ENCODE results near the gene APP. TPM values are rescaled to one million over a fixed set of nuclear protein-coding genes. Genes with fewer than 3 reads are reported as not detected.

Gene APP
- total RNA-seq, 1 donor from 2014 or later: 306 TPM

DNA sequence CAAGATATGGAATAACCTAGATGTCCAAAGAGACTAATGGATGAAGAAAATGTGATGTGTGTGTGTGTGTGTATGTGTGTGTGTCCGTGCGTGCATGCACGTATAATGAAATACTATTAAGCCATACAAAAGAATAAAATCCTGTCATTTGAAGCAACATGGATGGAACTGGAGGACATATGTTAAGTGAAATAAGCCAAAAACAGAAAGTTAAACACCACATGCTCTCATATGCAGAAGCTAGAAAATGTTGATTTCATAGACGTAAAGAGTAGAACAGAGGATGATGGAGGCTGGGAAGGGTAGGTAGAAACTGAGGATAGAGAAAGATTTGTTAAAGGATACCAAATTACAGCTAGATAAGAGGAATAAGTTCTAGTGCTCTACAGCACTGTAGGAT lies 133.7 kb downstream of the APP start:
- Histone ChIP-seq H3K27ac (no peak overlapping the region), H3F3A (ENCODE audit: low read depth) (no peaks in the 10 kb centered on the region), H3K9me3 (ENCODE audit: low read depth) (no peaks in the 10 kb centered on the region), H3K4me2 (no peak overlapping the region), H2AFZ (replicated peaks) (no peak overlapping the region), H3K4me1 (peaks cover 8% of the 10 kb centered on the region), H3K4me3 (no peak overlapping the region), H4K20me1 (ENCODE audit: low read depth) (peaks cover 15% of the 10 kb centered on the region), H3K36me3 (peaks cover 5% of the 10 kb centered on the region), H3K9ac (no peak overlapping the region), H3K79me2 (ENCODE audit: low read depth) (peaks cover 82% of the 10 kb centered on the region), H3K27me3 (no peaks in the 10 kb centered on the region)
- H3K27me3 Mint-ChIP-seq (ENCODE audit: insufficient read depth, low read depth): no peaks in the 10 kb centered on the region
- H3K4me3 Mint-ChIP-seq: no peak overlapping the region
- peaks cover 25% of the 10 kb centered on the region for H3K36me3 Mint-ChIP-seq
- no peak for TF ChIP-seq EZH2 (IDR thresholded peaks at IDR 0.05)
- TF ChIP-seq EZH2phosphoT487 (IDR thresholded peaks at IDR 0.05): no peak
- TF ChIP-seq, protein P1, sequence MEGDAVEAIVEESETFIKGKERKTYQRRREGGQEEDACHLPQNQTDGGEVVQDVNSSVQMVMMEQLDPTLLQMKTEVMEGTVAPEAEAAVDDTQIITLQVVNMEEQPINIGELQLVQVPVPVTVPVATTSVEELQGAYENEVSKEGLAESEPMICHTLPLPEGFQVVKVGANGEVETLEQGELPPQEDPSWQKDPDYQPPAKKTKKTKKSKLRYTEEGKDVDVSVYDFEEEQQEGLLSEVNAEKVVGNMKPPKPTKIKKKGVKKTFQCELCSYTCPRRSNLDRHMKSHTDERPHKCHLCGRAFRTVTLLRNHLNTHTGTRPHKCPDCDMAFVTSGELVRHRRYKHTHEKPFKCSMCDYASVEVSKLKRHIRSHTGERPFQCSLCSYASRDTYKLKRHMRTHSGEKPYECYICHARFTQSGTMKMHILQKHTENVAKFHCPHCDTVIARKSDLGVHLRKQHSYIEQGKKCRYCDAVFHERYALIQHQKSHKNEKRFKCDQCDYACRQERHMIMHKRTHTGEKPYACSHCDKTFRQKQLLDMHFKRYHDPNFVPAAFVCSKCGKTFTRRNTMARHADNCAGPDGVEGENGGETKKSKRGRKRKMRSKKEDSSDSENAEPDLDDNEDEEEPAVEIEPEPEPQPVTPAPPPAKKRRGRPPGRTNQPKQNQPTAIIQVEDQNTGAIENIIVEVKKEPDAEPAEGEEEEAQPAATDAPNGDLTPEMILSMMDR (IDR thresholded peaks at IDR 0.05): no peak
- peaks cover 15% of the 10 kb centered on the region for H3K4me1 Mint-ChIP-seq
- DNase-seq (ENCODE audit: low spot score): no peak
- H3K9me3 Mint-ChIP-seq: peaks cover 2% of the 10 kb centered on the region
- H3K27ac Mint-ChIP-seq: no peak overlapping the region

DNA sequence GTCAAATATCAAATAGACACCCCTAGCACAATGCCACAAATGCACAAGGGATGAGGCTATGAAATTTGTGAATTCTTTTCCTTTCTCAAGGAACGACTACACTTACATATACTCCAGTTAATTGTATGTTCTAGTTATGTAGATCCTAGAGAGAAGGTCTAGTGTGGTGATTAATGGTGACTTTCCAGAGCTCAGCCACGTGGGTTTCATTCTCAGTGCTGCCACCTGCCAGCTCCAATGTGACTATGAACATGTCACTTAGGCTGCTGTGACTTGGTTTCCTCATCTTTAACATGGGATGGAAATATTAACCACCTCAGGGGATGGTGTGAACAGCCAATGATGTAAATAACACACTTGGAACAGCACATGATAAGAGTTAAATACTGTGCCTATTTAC lies 138.3 kb downstream of the APP start:
- no peaks in the 10 kb centered on the region for H3F3A ChIP-seq (ENCODE audit: low read depth)
- TF ChIP-seq EZH2 (IDR thresholded peaks at IDR 0.05): no peak
- no peak for TF ChIP-seq EZH2phosphoT487 (IDR thresholded peaks at IDR 0.05)
- TF ChIP-seq, protein P1 (IDR thresholded peaks at IDR 0.05): no peak
- peaks cover 12% of the 10 kb centered on the region for H3K4me1 ChIP-seq
- H3K36me3 ChIP-seq: peaks cover 13% of the 10 kb centered on the region
- H2AFZ ChIP-seq (replicated peaks): no peak overlapping the region
- Mint-ChIP-seq H3K27me3 (ENCODE audit: insufficient read depth, low read depth) (no peaks in the 10 kb centered on the region), H3K27ac (no peak overlapping the region), H3K4me1 (peaks cover 12% of the 10 kb centered on the region), H3K4me3 (no peak overlapping the region), H3K36me3 (peaks cover 40% of the 10 kb centered on the region), H3K9me3 (peaks cover 2% of the 10 kb centered on the region)
- DNase-seq (ENCODE audit: low spot score): no peak
- H3K79me2 ChIP-seq (ENCODE audit: low read depth): peaks cover 82% of the 10 kb centered on the region
- no peaks in the 10 kb centered on the region for H3K27me3 ChIP-seq
- no peak overlapping the region for H3K27ac ChIP-seq
- H3K9me3 ChIP-seq (ENCODE audit: low read depth): no peaks in the 10 kb centered on the region
- H4K20me1 ChIP-seq (ENCODE audit: low read depth): peaks cover 36% of the 10 kb centered on the region
- H3K9ac ChIP-seq: no peak overlapping the region
- no peak overlapping the region for H3K4me2 ChIP-seq
- H3K4me3 ChIP-seq: no peak overlapping the region

DNA sequence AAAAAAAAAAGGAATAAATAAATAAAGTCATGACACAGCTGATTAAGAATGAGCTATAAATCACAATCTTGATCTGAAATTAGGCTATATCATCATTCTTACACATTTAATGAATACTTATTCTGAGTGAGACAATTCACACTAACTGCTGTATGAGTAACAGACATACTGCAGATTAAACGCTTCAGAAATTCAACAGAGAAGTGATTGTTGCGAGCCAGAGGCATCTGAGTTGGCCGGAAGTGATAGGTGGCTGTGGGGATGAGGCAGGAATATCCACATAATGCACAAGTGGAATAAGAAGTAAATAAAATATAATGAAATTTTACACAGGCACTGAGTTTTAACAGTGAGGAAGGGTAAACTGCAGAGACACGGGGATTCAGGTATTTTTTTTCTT lies 142.4 kb downstream of the APP start:
- no peak for DNase-seq (ENCODE audit: low spot score)
- Histone ChIP-seq H2AFZ (replicated peaks) (no peak overlapping the region), H3K36me3 (peaks cover 13% of the 10 kb centered on the region), H4K20me1 (ENCODE audit: low read depth) (peaks cover 56% of the 10 kb centered on the region), H3K27me3 (no peaks in the 10 kb centered on the region), H3F3A (ENCODE audit: low read depth) (no peaks in the 10 kb centered on the region), H3K4me3 (no peak overlapping the region), H3K9ac (no peak overlapping the region), H3K4me1 (peaks cover 15% of the 10 kb centered on the region), H3K9me3 (ENCODE audit: low read depth) (no peaks in the 10 kb centered on the region), H3K27ac (no peak overlapping the region), H3K4me2 (no peak overlapping the region), H3K79me2 (ENCODE audit: low read depth) (peaks cover 94% of the 10 kb centered on the region)
- H3K27ac Mint-ChIP-seq: no peak overlapping the region
- H3K36me3 Mint-ChIP-seq: peaks cover 24% of the 10 kb centered on the region
- peaks cover 2% of the 10 kb centered on the region for H3K4me1 Mint-ChIP-seq
- TF ChIP-seq EZH2phosphoT487 (IDR thresholded peaks at IDR 0.05): no peak
- TF ChIP-seq EZH2 (IDR thresholded peaks at IDR 0.05): no peak
- no peak overlapping the region for H3K4me3 Mint-ChIP-seq
- peaks cover 2% of the 10 kb centered on the region for H3K9me3 Mint-ChIP-seq
- no peaks in the 10 kb centered on the region for H3K27me3 Mint-ChIP-seq (ENCODE audit: insufficient read depth, low read depth)

DNA sequence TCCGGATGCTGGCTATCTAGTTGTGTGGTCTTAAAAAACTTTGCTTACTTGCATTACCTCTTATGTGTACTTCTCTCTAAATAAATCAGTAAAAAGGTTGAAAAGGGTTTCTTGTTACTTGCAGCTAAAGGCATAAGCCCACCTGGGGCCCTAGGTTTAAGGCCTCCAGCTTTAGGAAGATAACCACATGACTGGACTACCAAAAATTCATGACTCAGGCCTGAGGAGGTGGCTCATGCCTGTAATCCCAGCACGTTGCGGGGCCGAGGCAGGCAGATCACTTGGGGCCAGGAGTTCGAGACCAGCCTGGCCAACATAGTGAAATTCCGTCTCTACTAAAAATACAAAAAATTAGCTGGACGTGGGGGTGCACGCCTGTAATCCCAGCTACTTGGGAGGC lies 142.9 kb downstream of the APP start:
- no peaks in the 10 kb centered on the region for H3F3A ChIP-seq (ENCODE audit: low read depth)
- peaks cover 56% of the 10 kb centered on the region for H4K20me1 ChIP-seq (ENCODE audit: low read depth)
- peaks cover 15% of the 10 kb centered on the region for H3K4me1 ChIP-seq
- no peak overlapping the region for H3K4me3 ChIP-seq
- peaks cover 90% of the 10 kb centered on the region for H3K79me2 ChIP-seq (ENCODE audit: low read depth)
- Mint-ChIP-seq H3K4me1 (peaks cover under 1% of the 10 kb centered on the region), H3K4me3 (no peak overlapping the region), H3K27ac (no peak overlapping the region), H3K36me3 (peaks cover 19% of the 10 kb centered on the region), H3K27me3 (ENCODE audit: insufficient read depth, low read depth) (no peaks in the 10 kb centered on the region), H3K9me3 (peaks cover under 1% of the 10 kb centered on the region)
- H3K9me3 ChIP-seq (ENCODE audit: low read depth): no peaks in the 10 kb centered on the region
- peaks cover 13% of the 10 kb centered on the region for H3K36me3 ChIP-seq
- DNase-seq (ENCODE audit: low spot score): no peak
- TF ChIP-seq EZH2phosphoT487 (IDR thresholded peaks at IDR 0.05): no peak
- no peak for TF ChIP-seq EZH2 (IDR thresholded peaks at IDR 0.05)
- TF ChIP-seq, protein P1 (IDR thresholded peaks at IDR 0.05): no peak
- no peak overlapping the region for H3K9ac ChIP-seq
- no peak overlapping the region for H3K27ac ChIP-seq
- no peak overlapping the region for H3K4me2 ChIP-seq
- H3K27me3 ChIP-seq: no peaks in the 10 kb centered on the region
- H2AFZ ChIP-seq (replicated peaks): no peak overlapping the region

All from neural progenitor cell (in vitro differentiated cells).